GM23338 (cell line): ENCODE results near the gene CRADD. TPM values are rescaled to one million over a fixed set of nuclear protein-coding genes. Genes with fewer than 3 reads are reported as not detected.

ENCODE experiments used
- ATAC-seq: fragments of 200-7000 bp; cut with Tn5 transposase; 3 replicates; pipeline ENCODE4 v1.9.1; 2020
- DNase-seq: peaks from one replicate; pipeline ENCODE4 v3.0.0-alpha.2; 2015; ENCODE audit warnings: low spot score
- H2AFZ ChIP-seq: fragments of 200-600 bp; sonication (generic); 2 replicates; pipeline ENCODE4 v1.8.0; 2016; ENCODE audit warnings: antibody characterized with exemption, mild to moderate bottlenecking, moderate library complexity
- H3F3A ChIP-seq: fragments of 200-600 bp; sonication (generic); replicated peaks from 2 replicates; pipeline ENCODE4 v1.8.0; 2017; ENCODE audit warnings: antibody characterized with exemption, mixed run types, low read depth
- H3K27ac ChIP-seq: fragments of 200-600 bp; sonication (generic); 2 replicates; pipeline ENCODE4 v1.6.1; 2016; ENCODE audit warnings: low read depth
- H3K27me3 ChIP-seq: fragments of 200-600 bp; sonication (generic); 2 replicates; pipeline ENCODE4 v1.8.0; 2016; ENCODE audit warnings: mild to moderate bottlenecking, mixed run types, moderate library complexity; ENCODE audit not compliant: insufficient read depth
- H3K36me3 ChIP-seq: fragments of 200-600 bp; sonication (generic); 2 replicates; pipeline ENCODE4 v1.8.0; 2016; ENCODE audit warnings: mild to moderate bottlenecking; ENCODE audit not compliant: insufficient read depth
- H3K4me1 ChIP-seq: fragments of 200-600 bp; sonication (generic); 2 replicates; pipeline ENCODE4 v1.8.0; 2016; ENCODE audit warnings: mild to moderate bottlenecking, moderate library complexity; ENCODE audit not compliant: insufficient read depth
- H3K4me2 ChIP-seq: fragments of 200-600 bp; sonication (generic); 2 replicates; pipeline ENCODE4 v1.7.1; 2017; ENCODE audit warnings: mixed run types
- H3K4me3 ChIP-seq: fragments of 200-600 bp; sonication (generic); 2 replicates; pipeline ENCODE4 v1.6.1; 2016; ENCODE audit warnings: mixed run types
- H3K79me2 ChIP-seq: fragments of 200-600 bp; sonication (generic); replicated peaks from 2 replicates; pipeline ENCODE4 v1.8.0; 2017; ENCODE audit warnings: mild to moderate bottlenecking; ENCODE audit not compliant: insufficient read depth
- H3K9me2 ChIP-seq: fragments of 200-600 bp; sonication (generic); 2 replicates; pipeline ENCODE4 v1.8.0; 2017; ENCODE audit not compliant: insufficient read depth
- H4K20me1 ChIP-seq: fragments of 200-600 bp; sonication (generic); replicated peaks from 2 replicates; pipeline ENCODE4 v1.8.0; 2017; ENCODE audit warnings: mild to moderate bottlenecking; ENCODE audit not compliant: insufficient read depth
- H3K27ac Mint-ChIP-seq: 2 replicates; pipeline ENCODE4 v1.8.0; 2020; ENCODE audit warnings: inconsistent platforms, mild to moderate bottlenecking, moderate library complexity, mixed read lengths
- H3K27me3 Mint-ChIP-seq: 3 replicates; pipeline ENCODE4 v1.8.0; 2022; ENCODE audit warnings: low read depth, mild to moderate bottlenecking, moderate library complexity, mixed read lengths, inconsistent platforms; ENCODE audit not compliant: insufficient read depth, poor library complexity
- H3K36me3 Mint-ChIP-seq: 3 replicates; pipeline ENCODE4 v1.8.0; 2021; ENCODE audit warnings: low read depth, mild to moderate bottlenecking, inconsistent platforms, moderate library complexity, mixed read lengths
- H3K4me1 Mint-ChIP-seq: 3 replicates; pipeline ENCODE4 v1.8.0; 2020; ENCODE audit warnings: mild to moderate bottlenecking, inconsistent platforms, mixed read lengths
- H3K4me3 Mint-ChIP-seq: 3 replicates; pipeline ENCODE4 v1.8.0; 2021; ENCODE audit warnings: moderate library complexity, mild to moderate bottlenecking, inconsistent platforms, mixed read lengths
- H3K9me3 Mint-ChIP-seq: 3 replicates; pipeline ENCODE4 v1.8.0; 2020; ENCODE audit warnings: moderate library complexity, mild to moderate bottlenecking, inconsistent platforms, mixed read lengths
- CREB1 ChIP-seq: fragments of 250-450 bp; sonication (Bioruptor Pico); IDR thresholded peaks from 2 replicates; pipeline ENCODE4 v1.5.0; 2020; ENCODE audit warnings: low read depth, mild to moderate bottlenecking, moderate library complexity
- EZH2 ChIP-seq: fragments of 200-600 bp; sonication (generic); IDR thresholded peaks from one replicate; pipeline ENCODE4 v1.8.0; 2017; ENCODE audit warnings: antibody characterized with exemption, mild to moderate bottlenecking, low read depth; ENCODE audit not compliant: unreplicated experiment
- EZH2phosphoT487 ChIP-seq: fragments of 200-600 bp; sonication (generic); IDR thresholded peaks from one replicate; pipeline ENCODE4 v1.8.1; 2018; ENCODE audit warnings: antibody characterized with exemption; ENCODE audit not compliant: unreplicated experiment
- JUNB ChIP-seq: IDR thresholded peaks from one replicate; pipeline ENCODE4 v1.6.1; 2016; ENCODE audit warnings: antibody characterized with exemption; ENCODE audit not compliant: unreplicated experiment
- NANOG ChIP-seq: IDR thresholded peaks from 2 replicates; pipeline ENCODE4 v1.6.1; 2016; ENCODE audit warnings: antibody characterized with exemption, borderline replicate concordance
- POLR2AphosphoS5 ChIP-seq: IDR thresholded peaks from 2 replicates; pipeline ENCODE4 v1.6.1; 2016; ENCODE audit warnings: antibody characterized with exemption, low read depth
- STAT1 ChIP-seq: IDR thresholded peaks from one replicate; pipeline ENCODE4 v1.6.1; 2016; ENCODE audit warnings: antibody characterized with exemption; ENCODE audit not compliant: unreplicated experiment
- ZNF114 ChIP-seq: fragments of 250-450 bp; sonication (Bioruptor Pico); IDR thresholded peaks from 2 replicates; pipeline ENCODE4 v1.5.0; 2020; ENCODE audit warnings: mild to moderate bottlenecking, moderate library complexity
- ZNF331 ChIP-seq: fragments of 250-450 bp; sonication (Bioruptor Pico); IDR thresholded peaks from 2 replicates; pipeline ENCODE4 v1.5.0; 2020; ENCODE audit warnings: low read depth, mild to moderate bottlenecking, moderate library complexity
- polyA plus RNA-seq: library from polyadenylated mRNA; unstranded; fragments of >200 nt; fragmentation: Nextera tagmentation; extraction: Ambion mirVana; gene quantifications from 2 replicates; pipeline ENCODE4 v1.2.1, GENCODE V29; 2016
- total RNA-seq: library from RNA; depleted of rRNA; stranded (reverse); fragments of >200 nt; shearing (Covaris generic); gene quantifications from 2 replicates; pipeline ENCODE4 v1.2.3, GENCODE V29; 2014
- TF ChIP-seq, protein P1 (sequence below): fragments of 250-450 bp; sonication (Bioruptor Pico); IDR thresholded peaks from 2 replicates; pipeline ENCODE4 v1.5.0; 2020; ENCODE audit warnings: mild to moderate bottlenecking, moderate library complexity
- TF ChIP-seq, protein P2 (sequence below), 2 experiments: fragments of 200-600 bp in 1 of 2; sonication (generic) in 1 of 2; conservative IDR thresholded peaks; 2 replicates each; pipeline versions ENCODE4 v1.5.1 to v1.6.1; 2016 to 2017; ENCODE audit warnings: antibody characterized with exemption in 2 of 2, low read depth in 2 of 2, mild to moderate bottlenecking in 2 of 2, moderate library complexity in 1 of 2
- TF ChIP-seq, protein P3 (sequence below): IDR thresholded peaks from 2 replicates; pipeline ENCODE4 v1.6.1; 2016; ENCODE audit warnings: antibody characterized with exemption
- TF ChIP-seq, protein P4 (sequence below): IDR thresholded peaks from one replicate; pipeline ENCODE4 v1.6.1; 2018; ENCODE audit warnings: antibody characterized with exemption; ENCODE audit not compliant: unreplicated experiment

CRADD gene
- total and polyA plus RNA-seq, 2 experiments from 2014 or later: 6.3 to 27.9 TPM

DNA sequence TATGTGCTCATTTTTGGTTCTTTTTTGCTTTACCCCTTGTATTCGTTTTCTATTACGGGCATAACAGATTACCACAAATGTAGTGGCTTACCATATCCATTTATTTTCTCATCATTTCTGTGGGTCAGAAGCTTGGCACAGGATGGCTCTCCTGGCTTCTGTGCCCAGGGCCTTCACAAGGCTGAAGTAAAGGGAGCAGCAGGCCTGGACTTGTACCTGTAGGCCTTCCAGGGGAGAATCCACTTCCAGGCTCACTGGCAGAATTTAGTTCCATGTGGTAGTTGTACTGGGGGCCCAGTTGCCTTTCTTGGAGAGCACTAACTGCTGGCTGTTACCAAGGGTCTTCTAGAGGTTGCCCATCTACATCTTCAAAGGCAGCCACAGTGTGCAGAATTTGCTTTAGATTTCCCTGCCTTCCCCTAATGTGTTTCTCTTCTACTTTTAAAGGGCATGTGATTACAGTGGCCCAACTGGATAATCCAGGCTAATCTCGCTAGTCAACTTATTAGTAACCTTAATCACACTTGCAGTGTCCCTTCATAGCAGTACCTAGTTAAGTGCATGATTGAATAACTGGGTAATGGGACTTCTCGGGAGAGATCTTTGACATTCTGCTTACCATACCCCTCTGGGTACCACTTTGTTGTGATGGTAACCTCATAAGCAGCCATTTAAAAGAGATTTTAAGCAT, 67.0 kb downstream of the CRADD start:
- no peak overlapping the region for H3K27ac Mint-ChIP-seq
- H2AFZ ChIP-seq: no peak overlapping the region

More for the DNA sequence above, 67.0 kb downstream of the CRADD start:
- H3K36me3 ChIP-seq: no peaks in the 10 kb centered on the region
- peaks cover 45% of the 10 kb centered on the region for H3K4me1 Mint-ChIP-seq
- H4K20me1 ChIP-seq: no peaks in the 10 kb centered on the region
- no peaks in the 10 kb centered on the region for H3F3A ChIP-seq
- H3K27me3 ChIP-seq: no peaks in the 10 kb centered on the region
- no peaks in the 10 kb centered on the region for H3K79me2 ChIP-seq
- ATAC-seq (no peak), DNase-seq (no peak)
- H3K9me3 Mint-ChIP-seq: no peaks in the 10 kb centered on the region
- H3K4me1 ChIP-seq: peaks cover 38% of the 10 kb centered on the region
- no peaks in the 10 kb centered on the region for H3K9me2 ChIP-seq
- no peak for TF ChIP-seq CREB1 (CRISPR knock-in tag)
- no peak for TF ChIP-seq STAT1
- no peak for TF ChIP-seq ZNF114 (CRISPR knock-in tag)
- no peak for TF ChIP-seq JUNB
- TF ChIP-seq, protein P1, sequence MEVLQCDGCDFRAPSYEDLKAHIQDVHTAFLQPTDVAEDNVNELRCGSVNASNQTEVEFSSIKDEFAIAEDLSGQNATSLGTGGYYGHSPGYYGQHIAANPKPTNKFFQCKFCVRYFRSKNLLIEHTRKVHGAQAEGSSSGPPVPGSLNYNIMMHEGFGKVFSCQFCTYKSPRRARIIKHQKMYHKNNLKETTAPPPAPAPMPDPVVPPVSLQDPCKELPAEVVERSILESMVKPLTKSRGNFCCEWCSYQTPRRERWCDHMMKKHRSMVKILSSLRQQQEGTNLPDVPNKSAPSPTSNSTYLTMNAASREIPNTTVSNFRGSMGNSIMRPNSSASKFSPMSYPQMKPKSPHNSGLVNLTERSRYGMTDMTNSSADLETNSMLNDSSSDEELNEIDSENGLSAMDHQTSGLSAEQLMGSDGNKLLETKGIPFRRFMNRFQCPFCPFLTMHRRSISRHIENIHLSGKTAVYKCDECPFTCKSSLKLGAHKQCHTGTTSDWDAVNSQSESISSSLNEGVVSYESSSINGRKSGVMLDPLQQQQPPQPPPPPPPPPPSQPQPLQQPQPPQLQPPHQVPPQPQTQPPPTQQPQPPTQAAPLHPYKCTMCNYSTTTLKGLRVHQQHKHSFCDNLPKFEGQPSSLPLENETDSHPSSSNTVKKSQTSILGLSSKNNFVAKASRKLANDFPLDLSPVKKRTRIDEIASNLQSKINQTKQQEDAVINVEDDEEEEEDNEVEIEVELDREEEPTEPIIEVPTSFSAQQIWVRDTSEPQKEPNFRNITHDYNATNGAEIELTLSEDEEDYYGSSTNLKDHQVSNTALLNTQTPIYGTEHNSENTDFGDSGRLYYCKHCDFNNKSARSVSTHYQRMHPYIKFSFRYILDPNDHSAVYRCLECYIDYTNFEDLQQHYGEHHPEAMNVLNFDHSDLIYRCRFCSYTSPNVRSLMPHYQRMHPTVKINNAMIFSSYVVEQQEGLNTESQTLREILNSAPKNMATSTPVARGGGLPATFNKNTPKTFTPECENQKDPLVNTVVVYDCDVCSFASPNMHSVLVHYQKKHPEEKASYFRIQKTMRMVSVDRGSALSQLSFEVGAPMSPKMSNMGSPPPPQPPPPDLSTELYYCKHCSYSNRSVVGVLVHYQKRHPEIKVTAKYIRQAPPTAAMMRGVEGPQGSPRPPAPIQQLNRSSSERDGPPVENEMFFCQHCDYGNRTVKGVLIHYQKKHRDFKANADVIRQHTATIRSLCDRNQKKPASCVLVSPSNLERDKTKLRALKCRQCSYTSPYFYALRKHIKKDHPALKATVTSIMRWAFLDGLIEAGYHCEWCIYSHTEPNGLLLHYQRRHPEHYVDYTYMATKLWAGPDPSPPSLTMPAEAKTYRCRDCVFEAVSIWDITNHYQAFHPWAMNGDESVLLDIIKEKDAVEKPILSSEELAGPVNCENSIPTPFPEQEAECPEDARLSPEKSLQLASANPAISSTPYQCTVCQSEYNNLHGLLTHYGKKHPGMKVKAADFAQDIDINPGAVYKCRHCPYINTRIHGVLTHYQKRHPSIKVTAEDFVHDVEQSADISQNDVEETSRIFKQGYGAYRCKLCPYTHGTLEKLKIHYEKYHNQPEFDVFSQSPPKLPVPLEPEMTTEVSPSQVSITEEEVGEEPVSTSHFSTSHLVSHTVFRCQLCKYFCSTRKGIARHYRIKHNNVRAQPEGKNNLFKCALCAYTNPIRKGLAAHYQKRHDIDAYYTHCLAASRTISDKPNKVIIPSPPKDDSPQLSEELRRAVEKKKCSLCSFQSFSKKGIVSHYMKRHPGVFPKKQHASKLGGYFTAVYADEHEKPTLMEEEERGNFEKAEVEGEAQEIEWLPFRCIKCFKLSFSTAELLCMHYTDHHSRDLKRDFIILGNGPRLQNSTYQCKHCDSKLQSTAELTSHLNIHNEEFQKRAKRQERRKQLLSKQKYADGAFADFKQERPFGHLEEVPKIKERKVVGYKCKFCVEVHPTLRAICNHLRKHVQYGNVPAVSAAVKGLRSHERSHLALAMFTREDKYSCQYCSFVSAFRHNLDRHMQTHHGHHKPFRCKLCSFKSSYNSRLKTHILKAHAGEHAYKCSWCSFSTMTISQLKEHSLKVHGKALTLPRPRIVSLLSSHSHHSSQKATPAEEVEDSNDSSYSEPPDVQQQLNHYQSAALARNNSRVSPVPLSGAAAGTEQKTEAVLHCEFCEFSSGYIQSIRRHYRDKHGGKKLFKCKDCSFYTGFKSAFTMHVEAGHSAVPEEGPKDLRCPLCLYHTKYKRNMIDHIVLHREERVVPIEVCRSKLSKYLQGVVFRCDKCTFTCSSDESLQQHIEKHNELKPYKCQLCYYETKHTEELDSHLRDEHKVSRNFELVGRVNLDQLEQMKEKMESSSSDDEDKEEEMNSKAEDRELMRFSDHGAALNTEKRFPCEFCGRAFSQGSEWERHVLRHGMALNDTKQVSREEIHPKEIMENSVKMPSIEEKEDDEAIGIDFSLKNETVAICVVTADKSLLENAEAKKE (CRISPR knock-in tag): no peak
- TF ChIP-seq, protein P2, sequence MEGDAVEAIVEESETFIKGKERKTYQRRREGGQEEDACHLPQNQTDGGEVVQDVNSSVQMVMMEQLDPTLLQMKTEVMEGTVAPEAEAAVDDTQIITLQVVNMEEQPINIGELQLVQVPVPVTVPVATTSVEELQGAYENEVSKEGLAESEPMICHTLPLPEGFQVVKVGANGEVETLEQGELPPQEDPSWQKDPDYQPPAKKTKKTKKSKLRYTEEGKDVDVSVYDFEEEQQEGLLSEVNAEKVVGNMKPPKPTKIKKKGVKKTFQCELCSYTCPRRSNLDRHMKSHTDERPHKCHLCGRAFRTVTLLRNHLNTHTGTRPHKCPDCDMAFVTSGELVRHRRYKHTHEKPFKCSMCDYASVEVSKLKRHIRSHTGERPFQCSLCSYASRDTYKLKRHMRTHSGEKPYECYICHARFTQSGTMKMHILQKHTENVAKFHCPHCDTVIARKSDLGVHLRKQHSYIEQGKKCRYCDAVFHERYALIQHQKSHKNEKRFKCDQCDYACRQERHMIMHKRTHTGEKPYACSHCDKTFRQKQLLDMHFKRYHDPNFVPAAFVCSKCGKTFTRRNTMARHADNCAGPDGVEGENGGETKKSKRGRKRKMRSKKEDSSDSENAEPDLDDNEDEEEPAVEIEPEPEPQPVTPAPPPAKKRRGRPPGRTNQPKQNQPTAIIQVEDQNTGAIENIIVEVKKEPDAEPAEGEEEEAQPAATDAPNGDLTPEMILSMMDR (conservative IDR thresholded peaks at IDR 0.05; ENCODE audit: low read depth in 2 of 2): no peak
- TF ChIP-seq, protein P3, sequence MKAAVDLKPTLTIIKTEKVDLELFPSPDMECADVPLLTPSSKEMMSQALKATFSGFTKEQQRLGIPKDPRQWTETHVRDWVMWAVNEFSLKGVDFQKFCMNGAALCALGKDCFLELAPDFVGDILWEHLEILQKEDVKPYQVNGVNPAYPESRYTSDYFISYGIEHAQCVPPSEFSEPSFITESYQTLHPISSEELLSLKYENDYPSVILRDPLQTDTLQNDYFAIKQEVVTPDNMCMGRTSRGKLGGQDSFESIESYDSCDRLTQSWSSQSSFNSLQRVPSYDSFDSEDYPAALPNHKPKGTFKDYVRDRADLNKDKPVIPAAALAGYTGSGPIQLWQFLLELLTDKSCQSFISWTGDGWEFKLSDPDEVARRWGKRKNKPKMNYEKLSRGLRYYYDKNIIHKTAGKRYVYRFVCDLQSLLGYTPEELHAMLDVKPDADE: no peak
- no peak for TF ChIP-seq NANOG
- TF ChIP-seq ZNF331 (CRISPR knock-in tag): no peak
- TF ChIP-seq POLR2AphosphoS5: no peak
- no peak for TF ChIP-seq EZH2
- TF ChIP-seq, protein P4, sequence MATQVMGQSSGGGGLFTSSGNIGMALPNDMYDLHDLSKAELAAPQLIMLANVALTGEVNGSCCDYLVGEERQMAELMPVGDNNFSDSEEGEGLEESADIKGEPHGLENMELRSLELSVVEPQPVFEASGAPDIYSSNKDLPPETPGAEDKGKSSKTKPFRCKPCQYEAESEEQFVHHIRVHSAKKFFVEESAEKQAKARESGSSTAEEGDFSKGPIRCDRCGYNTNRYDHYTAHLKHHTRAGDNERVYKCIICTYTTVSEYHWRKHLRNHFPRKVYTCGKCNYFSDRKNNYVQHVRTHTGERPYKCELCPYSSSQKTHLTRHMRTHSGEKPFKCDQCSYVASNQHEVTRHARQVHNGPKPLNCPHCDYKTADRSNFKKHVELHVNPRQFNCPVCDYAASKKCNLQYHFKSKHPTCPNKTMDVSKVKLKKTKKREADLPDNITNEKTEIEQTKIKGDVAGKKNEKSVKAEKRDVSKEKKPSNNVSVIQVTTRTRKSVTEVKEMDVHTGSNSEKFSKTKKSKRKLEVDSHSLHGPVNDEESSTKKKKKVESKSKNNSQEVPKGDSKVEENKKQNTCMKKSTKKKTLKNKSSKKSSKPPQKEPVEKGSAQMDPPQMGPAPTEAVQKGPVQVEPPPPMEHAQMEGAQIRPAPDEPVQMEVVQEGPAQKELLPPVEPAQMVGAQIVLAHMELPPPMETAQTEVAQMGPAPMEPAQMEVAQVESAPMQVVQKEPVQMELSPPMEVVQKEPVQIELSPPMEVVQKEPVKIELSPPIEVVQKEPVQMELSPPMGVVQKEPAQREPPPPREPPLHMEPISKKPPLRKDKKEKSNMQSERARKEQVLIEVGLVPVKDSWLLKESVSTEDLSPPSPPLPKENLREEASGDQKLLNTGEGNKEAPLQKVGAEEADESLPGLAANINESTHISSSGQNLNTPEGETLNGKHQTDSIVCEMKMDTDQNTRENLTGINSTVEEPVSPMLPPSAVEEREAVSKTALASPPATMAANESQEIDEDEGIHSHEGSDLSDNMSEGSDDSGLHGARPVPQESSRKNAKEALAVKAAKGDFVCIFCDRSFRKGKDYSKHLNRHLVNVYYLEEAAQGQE: no peak
- TF ChIP-seq EZH2phosphoT487: no peak
- no peak overlapping the region; the same call in 1 of the 2 replicates for H3K4me2 ChIP-seq
- H3K4me3 Mint-ChIP-seq: no peak overlapping the region
- no peaks in the 10 kb centered on the region for H3K36me3 Mint-ChIP-seq
- peaks cover 5% of the 10 kb centered on the region for H3K27me3 Mint-ChIP-seq
- no peak overlapping the region for H3K4me3 ChIP-seq
- H3K27ac ChIP-seq: no peak overlapping the region
